ENCODE data around the gene ASPDH.

DNA sequence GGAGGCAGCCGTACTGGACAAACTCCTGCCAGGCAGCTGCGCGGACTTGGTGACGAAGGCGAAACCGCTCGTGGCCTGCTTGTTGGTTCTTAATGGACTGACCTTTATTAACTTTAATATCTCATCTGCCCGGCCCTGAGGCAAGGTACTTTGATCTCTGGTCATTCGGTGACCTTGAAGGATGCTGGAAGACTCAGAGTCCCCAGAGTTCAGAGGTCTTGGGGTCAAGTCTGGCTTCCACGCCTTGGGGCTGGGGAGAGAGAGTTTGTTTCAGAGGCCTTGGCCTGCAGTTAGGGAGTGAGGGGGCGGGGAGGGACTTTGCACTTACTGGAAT, 47.0 kb downstream of the ASPDH start:
- TF ChIP-seq, protein P1, sequence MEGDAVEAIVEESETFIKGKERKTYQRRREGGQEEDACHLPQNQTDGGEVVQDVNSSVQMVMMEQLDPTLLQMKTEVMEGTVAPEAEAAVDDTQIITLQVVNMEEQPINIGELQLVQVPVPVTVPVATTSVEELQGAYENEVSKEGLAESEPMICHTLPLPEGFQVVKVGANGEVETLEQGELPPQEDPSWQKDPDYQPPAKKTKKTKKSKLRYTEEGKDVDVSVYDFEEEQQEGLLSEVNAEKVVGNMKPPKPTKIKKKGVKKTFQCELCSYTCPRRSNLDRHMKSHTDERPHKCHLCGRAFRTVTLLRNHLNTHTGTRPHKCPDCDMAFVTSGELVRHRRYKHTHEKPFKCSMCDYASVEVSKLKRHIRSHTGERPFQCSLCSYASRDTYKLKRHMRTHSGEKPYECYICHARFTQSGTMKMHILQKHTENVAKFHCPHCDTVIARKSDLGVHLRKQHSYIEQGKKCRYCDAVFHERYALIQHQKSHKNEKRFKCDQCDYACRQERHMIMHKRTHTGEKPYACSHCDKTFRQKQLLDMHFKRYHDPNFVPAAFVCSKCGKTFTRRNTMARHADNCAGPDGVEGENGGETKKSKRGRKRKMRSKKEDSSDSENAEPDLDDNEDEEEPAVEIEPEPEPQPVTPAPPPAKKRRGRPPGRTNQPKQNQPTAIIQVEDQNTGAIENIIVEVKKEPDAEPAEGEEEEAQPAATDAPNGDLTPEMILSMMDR (IDR thresholded peaks at IDR 0.05): no peak
- no peak for TF ChIP-seq POLR2AphosphoS5 (IDR thresholded peaks at IDR 0.05)
- TF ChIP-seq EP300 (IDR thresholded peaks at IDR 0.05; ENCODE audit: low read depth): no peak
- TF ChIP-seq POLR2A (IDR thresholded peaks at IDR 0.05): no peak

All from transverse colon (tissue), 4 donors.